ENCODE data around the gene GLYATL3. TPM values are rescaled to one million over a fixed set of nuclear protein-coding genes. Genes with fewer than 3 reads are reported as not detected.

The GLYATL3 gene
- total RNA-seq, 1 experiment from 2014 or later: not detected

Other genes with a start within 250 kb of the GLYATL3 start
- 9.9 and 11.1 TPM in 2 replicates for gene MMUT, start 36.7 kb upstream of the GLYATL3 start, total RNA-seq (2014; rRNA removed; shearing (Covaris generic))
- 16.1 and 22.8 TPM in 2 replicates for gene CENPQ, start 36.6 kb upstream of the GLYATL3 start, total RNA-seq (2014; rRNA removed; shearing (Covaris generic))
- gene C6orf141, start 50.7 kb downstream of the GLYATL3 start, total RNA-seq (2014; rRNA removed; shearing (Covaris generic)): 2.6 and 2.9 TPM in 2 replicates
- gene RHAG, start 136.9 kb downstream of the GLYATL3 start, total RNA-seq (2014; rRNA removed; shearing (Covaris generic)): not detected in 2 replicates
- 0.08 and 0.23 TPM in 2 replicates for gene CRISP2, start 213.6 kb downstream of the GLYATL3 start, total RNA-seq (2014; rRNA removed; shearing (Covaris generic))
- not detected in 2 replicates for gene CRISP3, start 244.5 kb downstream of the GLYATL3 start, total RNA-seq (2014; rRNA removed; shearing (Covaris generic))

Data from H4 (cell line).